ENCODE results near the gene CXCL1. TPM values are rescaled to one million over a fixed set of nuclear protein-coding genes. Genes with fewer than 3 reads are reported as not detected.
A peak's percentile ranks its signal among the peaks of the same experiment; 100 is the strongest.
"Not testable (repeated sequence)": the region's sequence is repeated elsewhere in the genome, so short reads cannot be mapped to it uniquely, and the experiment has no call there.

CXCL1 gene
- polyA plus RNA-seq, 12 donors, result 0.15 to 0.81 (median 0.35) TPM; not detected in 2

DNA sequence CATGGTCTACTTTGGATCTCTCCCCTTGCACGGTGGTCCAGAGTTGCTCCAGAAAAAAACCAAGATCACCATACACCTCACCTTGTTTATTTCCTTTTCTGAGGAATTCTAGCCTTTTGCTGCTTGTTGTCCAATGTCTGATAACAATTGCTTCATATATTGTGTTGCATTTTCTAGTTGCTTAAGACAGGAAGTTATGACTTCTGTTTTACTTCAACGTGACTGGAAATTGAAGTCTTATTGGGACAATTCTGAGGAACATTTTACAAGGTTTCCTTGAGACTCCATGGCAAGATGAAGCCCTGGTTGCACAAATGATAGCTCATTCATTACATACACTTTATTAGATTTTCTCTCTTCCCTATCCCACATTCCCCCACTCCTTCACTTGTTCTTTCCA, 5.2 kb downstream of the CXCL1 start:
- no peak for DNase-seq

DNA sequence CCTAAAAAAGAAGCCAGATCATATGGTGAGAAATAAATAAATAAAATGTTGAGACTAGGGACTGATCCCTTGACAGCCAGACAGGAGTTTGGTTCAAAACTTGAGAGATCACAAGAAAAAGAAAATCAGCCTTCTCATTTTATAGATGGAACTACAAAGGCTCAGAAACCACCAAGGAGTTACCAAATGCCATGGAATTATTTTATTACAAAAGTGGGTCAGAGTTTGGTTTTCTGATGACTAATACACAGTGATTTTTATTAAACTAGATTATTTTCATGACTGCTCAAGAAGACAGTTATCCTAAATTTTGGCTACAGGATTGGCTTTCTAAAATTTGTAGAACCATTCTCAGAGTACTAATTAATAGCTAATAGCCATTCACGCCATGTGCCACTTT, 6.2 kb downstream of the CXCL1 start:
- DNase-seq, result no peak

- DNase-seq, result no peak
Observed at GRCh38 chr4:73883306-73883705, 14.1 kb downstream of the CXCL1 start.

GRCh38 chr4:73885574-73886267, 16.5 kb downstream of the CXCL1 start:
- no peak for DNase-seq

- no peak for DNase-seq
Observed at GRCh38 chr4:73891326-73891725, 22.1 kb downstream of the CXCL1 start.

- DNase-seq, result no peak
Observed at GRCh38 chr4:73891739-73892405, 22.7 kb downstream of the CXCL1 start.

GRCh38 chr4:73892966-73893365, 23.8 kb downstream of the CXCL1 start:
- DNase-seq, result no peak

GRCh38 chr4:73894001-73894400, 24.8 kb downstream of the CXCL1 start:
- no peak for DNase-seq

GRCh38 chr4:73895201-73896175, 26.3 kb downstream of the CXCL1 start:
- no peak for DNase-seq

- DNase-seq, result no peak
Observed at GRCh38 chr4:73896416-73896815, 27.2 kb downstream of the CXCL1 start.

GRCh38 chr4:73897380-73898136, 28.4 kb downstream of the CXCL1 start:
- DNase-seq, result peak; percentile 29

GRCh38 chr4:73899338-73899737, 30.1 kb downstream of the CXCL1 start:
- DNase-seq, result not testable (repeated sequence)

- no peak for DNase-seq
Observed at GRCh38 chr4:73901031-73901430, 31.8 kb downstream of the CXCL1 start.

GRCh38 chr4:73902038-73902637, 32.9 kb downstream of the CXCL1 start:
- DNase-seq, result no peak

DNA sequence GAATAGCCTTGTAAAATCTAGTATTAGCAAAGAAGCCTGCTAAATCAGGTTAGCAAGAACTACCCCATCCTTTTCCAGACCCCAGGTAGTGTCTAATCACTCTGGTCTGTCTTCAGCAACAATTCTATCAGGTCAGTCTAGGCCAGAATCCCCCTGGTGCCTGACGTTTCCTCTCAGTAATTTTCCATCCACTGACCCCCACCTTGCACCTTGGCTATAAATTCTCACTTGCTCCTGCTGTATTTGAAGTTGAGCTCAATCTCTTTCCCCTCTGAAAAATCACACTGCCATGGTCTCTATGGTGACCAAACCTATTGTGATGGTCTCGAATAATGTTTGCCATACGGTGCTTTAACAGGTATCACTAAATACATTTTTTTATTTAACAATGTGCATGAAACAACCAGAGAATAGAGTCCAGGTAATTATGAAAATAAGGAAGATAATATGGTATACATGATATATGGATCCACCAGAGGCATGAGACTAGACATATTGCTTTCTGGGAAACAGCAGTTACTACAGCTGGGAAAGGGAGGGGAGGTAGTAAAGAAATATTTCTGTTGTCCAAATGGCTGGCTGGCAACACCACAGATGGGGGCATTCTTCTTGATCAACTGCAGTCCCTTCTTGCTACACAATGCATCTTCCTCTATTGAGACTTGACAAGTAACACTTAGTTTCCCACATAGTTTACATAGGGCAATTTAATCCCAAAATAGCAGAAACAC, 33.8 kb downstream of the CXCL1 start:
- no peak for DNase-seq

DNA sequence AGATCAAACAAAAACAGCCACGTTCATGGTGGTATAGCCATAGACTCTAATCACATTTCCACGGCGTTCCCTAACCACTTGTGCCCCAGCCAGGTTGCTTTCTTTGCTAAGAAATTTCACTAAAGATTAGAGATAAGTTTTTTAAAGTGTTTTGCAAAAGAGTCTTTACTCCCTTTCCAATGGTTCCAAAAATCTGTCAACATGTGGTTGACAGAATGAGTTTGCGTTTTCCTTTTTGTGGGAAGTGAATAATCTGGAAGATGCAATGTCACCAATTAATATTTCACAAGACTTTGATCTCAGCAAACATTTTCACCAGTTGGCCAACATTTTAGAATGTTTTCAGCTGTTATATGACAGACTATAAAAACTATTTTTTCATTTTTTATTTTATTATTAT, 35.3 kb downstream of the CXCL1 start:
- no peak for DNase-seq

GRCh38 chr4:73908965-73909364, 39.8 kb downstream of the CXCL1 start:
- no peak for DNase-seq

DNA sequence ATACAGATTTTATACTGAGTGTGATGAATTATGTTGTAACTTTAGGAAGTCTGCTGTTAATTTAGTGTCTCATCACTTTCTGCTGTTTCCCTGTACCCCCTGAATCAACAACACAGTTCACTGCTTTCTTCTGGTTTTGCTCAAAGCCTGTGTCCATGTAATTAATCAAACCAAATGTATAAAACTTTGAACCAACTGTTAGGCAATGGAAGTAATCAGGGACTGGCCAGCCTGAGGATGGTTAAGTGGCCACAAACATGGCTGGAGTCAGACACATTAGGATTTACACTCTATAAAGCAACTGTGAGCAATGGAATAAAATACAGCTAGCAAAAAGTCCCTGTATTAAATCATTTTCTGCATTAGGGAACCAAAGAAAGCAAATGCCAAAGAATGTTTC, 42.6 kb downstream of the CXCL1 start:
- no peak for DNase-seq

DNA sequence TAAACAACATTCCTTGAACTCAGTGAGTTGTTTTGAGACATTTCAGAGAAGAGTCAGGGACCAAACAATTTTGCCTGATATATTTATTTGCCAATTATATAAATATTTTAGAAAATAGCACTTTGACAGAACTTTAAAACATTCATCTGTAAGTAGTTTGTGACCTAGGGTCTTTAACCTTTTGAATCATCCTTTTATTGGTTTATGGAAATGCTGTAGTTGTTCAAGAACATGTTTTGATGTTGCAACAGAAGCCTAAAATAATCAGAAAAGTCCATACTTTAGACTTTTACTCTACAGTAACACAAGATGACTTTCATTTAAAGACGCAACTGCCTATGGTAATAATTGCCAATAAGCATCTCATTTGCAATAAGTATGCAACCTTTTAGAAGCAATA, 43.0 kb downstream of the CXCL1 start:
- DNase-seq, result no peak

DNA sequence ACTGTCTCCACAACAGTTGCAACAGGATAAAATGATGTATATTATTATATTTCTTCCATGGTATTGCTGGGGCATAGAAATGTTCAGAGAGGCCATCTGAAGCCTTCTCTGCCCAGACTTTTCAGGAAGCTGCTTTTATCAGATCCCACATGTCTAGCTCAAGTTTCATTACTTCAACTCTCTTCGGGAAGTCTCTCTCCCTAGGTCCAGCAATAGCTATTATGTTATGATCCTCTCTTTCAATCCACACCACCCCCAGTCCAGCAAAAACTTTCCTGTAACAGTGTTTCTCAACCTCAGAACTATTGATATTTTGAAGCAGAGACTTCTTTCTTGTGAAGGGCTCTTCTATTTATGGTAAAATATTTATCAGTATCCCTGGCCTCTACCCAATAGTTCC, 44.9 kb downstream of the CXCL1 start:
- no peak for DNase-seq
